GM19240 (cell line): ENCODE data around the gene RPS2.
"Not testable (repeated sequence)": the region's sequence is repeated elsewhere in the genome, so short reads cannot be mapped to it uniquely, and the experiment has no call there.

Experiments
- DNase-seq: peaks from one replicate; pipeline ENCODE4 v3.0.0; 2011; ENCODE audit warnings: low spot score; ENCODE audit not compliant: insufficient read length

Gene RPS2

DNA sequence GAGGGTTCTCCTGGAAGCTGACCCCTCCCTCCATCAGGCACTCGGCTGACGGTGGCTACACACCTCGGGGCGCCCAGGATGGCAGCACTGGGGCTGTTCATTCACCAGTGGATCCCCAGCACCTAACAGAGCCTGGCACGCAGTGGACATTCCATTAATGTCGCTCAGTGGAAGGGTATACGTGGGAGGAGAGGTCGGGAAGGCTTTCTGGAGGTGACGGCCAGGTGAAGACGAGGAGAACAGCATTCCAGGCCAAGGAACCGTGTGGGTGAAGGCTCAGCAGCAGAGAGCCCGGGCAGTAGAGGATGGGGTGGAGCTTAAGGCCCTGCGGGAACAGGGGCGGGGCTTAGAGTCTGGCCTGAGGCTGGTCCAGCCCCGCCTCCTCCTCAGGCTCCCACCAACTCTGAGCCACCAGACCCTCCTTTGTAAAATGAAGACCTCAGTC, 43.9 kb downstream of the RPS2 start:
- no peak for DNase-seq

DNA sequence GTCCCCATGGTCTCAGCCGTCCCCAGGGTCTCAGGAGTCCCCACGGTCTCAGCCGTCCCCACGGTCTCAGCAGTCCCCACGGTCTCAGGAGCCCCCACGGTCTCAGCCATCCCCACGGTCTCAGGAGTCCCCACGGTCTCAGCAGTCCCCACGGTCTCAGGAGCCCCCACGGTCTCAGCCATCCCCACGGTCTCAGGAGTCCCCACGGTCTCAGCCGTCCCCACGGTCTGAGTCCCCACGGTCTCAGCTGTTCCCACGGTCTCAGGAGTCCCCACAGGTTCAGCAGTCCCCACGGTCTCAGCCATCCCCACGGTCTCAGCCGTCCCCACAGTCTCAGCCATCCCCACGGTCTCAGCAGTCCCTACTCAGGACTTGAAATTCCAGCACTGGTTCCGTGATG, 44.5 kb downstream of the RPS2 start:
- not testable (repeated sequence) for DNase-seq

DNA sequence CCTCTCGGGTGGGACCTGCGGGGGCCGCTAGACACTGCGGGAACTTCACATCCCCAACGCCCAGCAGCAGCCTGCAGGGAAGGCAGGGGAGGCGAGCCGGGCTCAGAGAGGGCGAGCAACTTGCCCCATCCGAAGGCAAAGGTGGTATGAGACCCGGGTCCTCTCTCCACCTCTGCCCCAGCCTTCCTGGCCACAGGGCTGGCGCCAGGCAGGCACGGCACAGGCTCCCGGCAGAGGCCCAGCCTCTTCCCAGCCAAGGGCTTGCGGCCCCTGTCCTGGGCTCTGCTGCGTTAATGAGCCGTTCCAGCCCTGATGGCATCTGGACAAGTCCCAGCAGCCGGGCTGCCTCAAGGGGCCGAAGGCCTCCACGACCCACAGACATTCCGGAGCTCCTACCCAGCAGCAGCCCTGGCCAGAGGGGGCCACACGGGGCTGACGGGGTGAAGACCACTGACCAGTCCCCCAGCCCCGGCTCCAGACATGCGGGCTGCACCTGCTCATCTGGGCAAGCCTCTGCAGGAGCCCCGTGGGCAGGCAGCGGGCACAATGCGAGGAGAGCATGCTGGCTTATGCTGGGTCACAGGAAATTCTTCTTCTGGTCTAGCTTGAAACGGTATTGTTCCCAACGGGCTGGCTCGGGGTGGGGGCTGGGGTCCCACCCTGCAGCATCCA, 45.2 kb downstream of the RPS2 start:
- no peak for DNase-seq

GRCh38 chr16:1918351-1919326, 46.0 kb downstream of the RPS2 start, which contains the start of gene HS3ST6:
Gene HS3ST6 (minus strand): TSS chr16:1918415. CDS start chr16:1918323, 92 bp downstream.
- DNase-seq = no peak

DNA sequence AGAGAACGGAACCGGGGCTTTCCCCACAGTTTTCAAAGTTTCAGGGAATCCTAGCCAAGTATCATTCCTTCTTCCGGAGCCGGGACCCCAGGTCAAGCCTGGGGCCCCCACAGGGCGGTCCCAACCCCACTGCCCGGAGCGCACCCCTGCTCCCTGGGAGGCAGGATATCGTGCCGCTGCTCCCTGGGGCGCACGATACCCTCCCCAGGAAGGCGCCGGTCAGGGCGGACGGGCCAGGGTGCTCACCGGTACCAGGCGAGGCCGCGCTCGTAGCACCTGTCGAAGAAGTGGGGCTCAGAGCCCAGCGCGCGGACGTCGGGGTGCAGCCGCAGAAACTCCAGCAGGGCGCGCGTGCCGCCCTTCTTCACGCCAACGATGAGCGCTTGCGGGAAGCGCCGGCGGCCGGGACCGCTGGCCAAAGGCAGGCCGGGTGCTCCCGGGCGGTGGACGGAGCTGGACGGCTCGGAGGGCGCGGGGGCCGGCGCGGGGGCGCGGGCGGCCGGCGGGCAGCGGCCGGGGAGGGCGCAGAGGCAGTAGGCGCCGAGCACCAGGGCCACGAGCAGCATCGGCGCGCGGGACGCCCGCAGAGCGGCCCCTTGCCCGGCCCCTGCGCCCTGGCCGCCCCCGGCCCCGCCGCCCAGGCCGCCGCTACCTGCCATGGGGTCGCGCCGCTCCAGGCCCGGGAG, 46.8 kb downstream of the RPS2 start:
- no peak for DNase-seq

DNA sequence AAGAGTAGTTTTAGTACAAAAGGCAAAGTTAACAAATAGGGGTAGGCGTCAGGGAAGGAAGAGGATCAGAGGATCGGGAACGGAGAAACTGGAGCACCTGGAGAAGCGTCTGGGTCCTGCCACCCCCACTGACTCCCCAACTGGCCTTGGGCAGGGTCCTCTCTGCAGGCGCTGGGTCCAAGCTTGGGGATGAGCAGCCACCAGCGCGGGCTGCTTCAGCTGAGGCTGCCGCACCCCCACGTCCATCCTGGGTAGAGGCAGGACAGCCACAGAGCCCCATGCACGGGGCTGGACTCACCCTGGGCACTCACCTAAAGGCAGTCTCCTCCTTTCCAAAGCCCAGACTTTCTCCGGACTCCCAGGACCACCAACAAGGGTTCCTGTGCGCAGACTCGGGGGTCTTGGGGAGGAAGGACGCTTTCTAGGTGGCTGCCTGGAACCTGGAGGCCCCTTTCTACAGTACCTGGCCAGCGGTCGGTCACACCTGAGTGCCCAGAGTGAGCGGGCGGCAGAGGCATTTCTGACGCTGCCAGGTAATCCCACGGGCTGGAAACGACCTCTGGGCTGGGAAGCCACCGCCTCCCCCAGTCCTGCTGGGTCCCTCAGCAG, 47.5 kb downstream of the RPS2 start:
- no peak for DNase-seq

GRCh38 chr16:1916640-1916990, 48.0 kb downstream of the RPS2 start:
- DNase-seq = no peak

- DNase-seq = no peak
These were observed 48.6 kb downstream of the RPS2 start for GRCh38 chr16:1915732-1916639.

GRCh38 chr16:1914988-1915387, 49.6 kb downstream of the RPS2 start:
- DNase-seq = no peak

GRCh38 chr16:1914084-1914608, 50.5 kb downstream of the RPS2 start:
- DNase-seq = no peak

- no peak for DNase-seq
These were observed 51.1 kb downstream of the RPS2 start for GRCh38 chr16:1913327-1914083.

DNA sequence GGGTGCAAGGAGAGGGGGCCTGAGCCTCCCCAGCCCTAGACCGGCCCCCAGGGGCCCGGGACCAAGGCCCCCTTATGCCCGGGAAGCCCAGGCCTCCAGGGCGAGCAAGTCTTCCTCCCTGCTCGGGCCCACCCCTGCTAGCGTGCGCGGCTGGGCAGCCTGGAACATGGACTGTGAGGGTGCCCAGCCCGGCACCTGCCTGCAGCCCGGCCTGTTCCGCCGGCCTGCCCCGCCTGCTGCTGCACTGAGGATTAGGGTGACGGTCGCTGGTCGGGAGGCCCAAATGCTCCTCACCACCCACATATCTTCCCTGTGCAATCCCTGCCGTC, 52.4 kb downstream of the RPS2 start:
- no peak for DNase-seq
